Kidney (tissue), 14 donors: Measurements from ENCODE around the gene GNB1. TPM values are rescaled to one million over a fixed set of nuclear protein-coding genes. Genes with fewer than 3 reads are reported as not detected.

Source experiments
- DNase-seq, 5 donors: peaks; one replicate each; pipeline ENCODE4 v3.0.0-alpha.2; 2013 to 2020
- FAIRE-seq: peaks from 2 replicates; lab custom pipeline; 2012; peaks lifted over from hg19 to GRCh38; lab: Jason Lieb, UNC
- H3K27ac ChIP-seq, 2 donors: one replicate each; pipeline ENCODE4 v1.7.0; 2013; ENCODE audit warnings: low read depth in 2 of 2, low read length in 2 of 2, inconsistent platforms in 1 of 2
- H3K27me3 ChIP-seq: one replicate; pipeline ENCODE4 v1.7.1; 2013; ENCODE audit warnings: low read length, inconsistent platforms; ENCODE audit not compliant: control insufficient read depth, insufficient read depth
- H3K36me3 ChIP-seq, 3 donors: one replicate each; pipeline versions ENCODE4 v1.7.0 to v1.7.1; 2013; ENCODE audit warnings: low read length in 3 of 3, control low read depth in 1 of 3, inconsistent platforms in 1 of 3; ENCODE audit not compliant: insufficient read depth in 3 of 3, control insufficient read depth in 2 of 3
- H3K4me1 ChIP-seq, 3 donors: one replicate each; pipeline versions ENCODE4 v1.7.0 to v1.7.1; 2013; ENCODE audit warnings: low read length in 3 of 3, inconsistent platforms in 1 of 3, low read depth in 1 of 3; ENCODE audit not compliant: control insufficient read depth in 2 of 3, insufficient read depth in 2 of 3
- H3K4me3 ChIP-seq, 3 donors: one replicate each; pipeline versions ENCODE4 v1.7.0 to v1.8.1; 2013; ENCODE audit warnings: low read length in 3 of 3, control low read depth in 1 of 3, inconsistent platforms in 1 of 3
- H3K9ac ChIP-seq, 3 donors: one replicate each; pipeline versions ENCODE4 v1.7.0 to v1.7.1; 2013; ENCODE audit warnings: low read length in 3 of 3, control low read depth in 1 of 3, inconsistent platforms in 1 of 3
- H3K9me3 ChIP-seq, 3 donors: one replicate each; pipeline versions ENCODE4 v1.7.0 to v1.7.1; 2013; ENCODE audit warnings: low read length in 3 of 3, control low read depth in 1 of 3, inconsistent platforms in 1 of 3; ENCODE audit not compliant: control insufficient read depth in 2 of 3, insufficient read depth in 1 of 3
- CTCF ChIP-seq: IDR thresholded peaks from 3 replicates; pipeline ENCODE4 v1.5.1; 2012; ENCODE audit warnings: mild to moderate bottlenecking, moderate library complexity, borderline replicate concordance; ENCODE audit not compliant: insufficient read depth; ENCODE audit errors: extremely low read depth
- intact Hi-C: fragments of 100-400 bp; cut with DNase I; formaldehyde crosslinking; loops from one replicate; pipeline ENCODE4 v1.11.1; 2022
- polyA plus RNA-seq: library from polyadenylated mRNA; stranded (reverse); fragments of 350-450 nt; fragmentation: Illumina TruSeq; extraction: RNeasy Lipid Tissue Mini Kit (QIAGEN cat#74804); gene quantifications from one replicate; pipeline ENCODE4 v1.2.3, GENCODE V29; 2014; ENCODE audit warnings: low read depth, low replicate concordance; ENCODE audit not compliant: insufficient read depth
- total RNA-seq: library from RNA; stranded (reverse); fragmentation: NEBNext Ultra II Directional; extraction: Animal tissue kit (Norgen Biotek cat#: 25700); gene quantifications from one replicate; pipeline ENCODE4 v1.2.1, GENCODE V29; 2021
- donor health status: control.
- donor health status: control.
- donor health status: control.
- donor health status: control.
- donor health status: control.
- donor health status: DM: yes; HTN: yes; CAD: no.
- donor health status: Normal renal cell carcinoma (clear cell type).

Gene GNB1
- total and polyA plus RNA-seq, 2 donors from 2014 or later = 144 to 347 TPM

GRCh38 chr1:1777583-1777899 is 113.3 kb downstream of the GNB1 start:
- peak in 2 of 5 donors; percentile 24 to 65 for DNase-seq
- FAIRE-seq = no peak
- intact Hi-C loops = no loop called here
- Histone ChIP-seq H3K4me3 (peak overlapping the region; percentile 58 to 84 (median 70)), H3K9me3 (no peaks in the 10 kb centered on the region), H3K27ac (peak overlapping the region; percentile 87), H3K9ac (peak overlapping the region; percentile 23 to 89 (median 84)), H3K27me3 (no peaks in the 10 kb centered on the region), H3K36me3 (no peaks in the 10 kb centered on the region), H3K4me1 (peaks cover 0 to 31% (median 9%) of the 10 kb centered on the region in 3 donors)
- no peak for TF ChIP-seq CTCF

GRCh38 chr1:1776672-1777582 is 114.0 kb downstream of the GNB1 start:
- intact Hi-C loops = no loop called here
- Histone ChIP-seq H3K27me3 (no peaks in the 10 kb centered on the region), H3K9ac (peak overlapping the region in 2 of 3 donors; percentile 58 to 65), H3K36me3 (no peaks in the 10 kb centered on the region), H3K27ac (peak overlapping the region in 1 of 2 donors; percentile 78), H3K4me1 (peaks cover 0 to 25% (median 9%) of the 10 kb centered on the region in 3 donors), H3K9me3 (no peaks in the 10 kb centered on the region), H3K4me3 (peak overlapping the region; percentile 52 to 70 (median 58))
- TF ChIP-seq CTCF = no peak
- FAIRE-seq (no peak), DNase-seq (no peak)

GRCh38 chr1:1775327-1776226 is 115.3 kb downstream of the GNB1 start:
- Histone ChIP-seq H3K9me3 (no peaks in the 10 kb centered on the region), H3K27me3 (no peaks in the 10 kb centered on the region), H3K9ac (no peak overlapping the region), H3K4me1 (peaks cover 0 to 22% (median 9%) of the 10 kb centered on the region in 3 donors), H3K4me3 (peak overlapping the region in 1 of 3 donors; percentile 13), H3K36me3 (no peaks in the 10 kb centered on the region), H3K27ac (peak overlapping the region in 1 of 2 donors; percentile 30)
- intact Hi-C loops = no loop called here
- FAIRE-seq (no peak), DNase-seq (peak in 1 of 5 donors; percentile 62)
- no peak for TF ChIP-seq CTCF
